Measurements from ENCODE around the gene SIGLEC15.

GRCh38 chr18:45833846-45834245, 8.4 kb downstream of the SIGLEC15 start:
- no peak for TF ChIP-seq CTCF (IDR thresholded peaks at IDR 0.05; ENCODE audit: poor library complexity)
- TF ChIP-seq EZH2 (IDR thresholded peaks at IDR 0.05; ENCODE audit: borderline replicate concordance), result no peak

Data from hepatocyte (in vitro differentiated cells).